ENCODE results near the gene NFIB. TPM values are rescaled to one million over a fixed set of nuclear protein-coding genes. Genes with fewer than 3 reads are reported as not detected.

Gene NFIB
- polyA plus RNA-seq, 1 of the 3 experiments (the other 2 are of a cell fraction), result 9.2 TPM

DNA sequence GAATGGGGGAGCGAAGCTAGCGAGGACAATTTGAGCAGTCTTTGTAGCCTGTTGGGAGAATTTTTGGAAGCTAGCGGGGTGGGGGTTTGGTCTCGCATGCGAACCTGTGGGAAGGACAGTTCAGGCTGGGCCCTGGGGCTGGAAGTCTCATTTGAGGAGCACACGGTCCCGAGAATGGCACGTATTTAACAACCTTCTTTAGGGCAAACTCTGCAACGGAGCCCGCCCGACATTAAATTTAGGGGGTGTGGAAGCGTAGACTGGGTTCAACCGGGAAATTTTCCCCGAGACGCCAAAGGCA, 35.2 kb upstream of the NFIB start:
- no peaks in the 10 kb centered on the region for H3K27me3 ChIP-seq (ENCODE audit: insufficient read depth)
- H3K4me2 ChIP-seq, result no peak overlapping the region
- H2AFZ ChIP-seq (ENCODE audit: low read depth), result no peak overlapping the region
- H3K36me3 ChIP-seq (replicated peaks in 1 of 2; ENCODE audit: control insufficient read depth in 1 of 2, insufficient read depth in 2 of 2, low read length in 1 of 2), result no peaks in the 10 kb centered on the region
- 97% methylated on average over 12 of the region's 15 CpGs for WGBS (ENCODE audit: low lambda C conversion rate)
- no peaks in the 10 kb centered on the region for H3K9me3 ChIP-seq
- H3K4me3 ChIP-seq (ENCODE audit: low read depth in 2 of 2, low read length in 1 of 2), result no peak overlapping the region
- no peak overlapping the region for H3K27ac ChIP-seq (ENCODE audit: low read depth in 2 of 2, low read length in 1 of 2)
- no peaks in the 10 kb centered on the region for H3F3A ChIP-seq (replicated peaks; ENCODE audit: insufficient read depth)
- ChIA-PET CTCF (no interaction called here), POLR2A (no interaction called here)
- H3K9me2 ChIP-seq, result no peaks in the 10 kb centered on the region
- H3K79me2 ChIP-seq (ENCODE audit: insufficient read depth), result no peaks in the 10 kb centered on the region
- H3K9ac ChIP-seq, result no peak overlapping the region
- no peaks in the 10 kb centered on the region for H4K20me1 ChIP-seq (ENCODE audit: insufficient read depth)
- TF ChIP-seq, protein P1, sequence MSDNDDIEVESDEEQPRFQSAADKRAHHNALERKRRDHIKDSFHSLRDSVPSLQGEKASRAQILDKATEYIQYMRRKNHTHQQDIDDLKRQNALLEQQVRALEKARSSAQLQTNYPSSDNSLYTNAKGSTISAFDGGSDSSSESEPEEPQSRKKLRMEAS (IDR thresholded peaks at IDR 0.05; ENCODE audit: low read depth), result no peak
- no peak for TF ChIP-seq SIN3A (IDR thresholded peaks at IDR 0.05; ENCODE audit: borderline replicate concordance, low read depth, low read length)
- no peak for TF ChIP-seq JUND (IDR thresholded peaks at IDR 0.05)
- no peak for TF ChIP-seq GATA2 (CRISPR knock-in tag; IDR thresholded peaks at IDR 0.05)
- TF ChIP-seq TAF1 (IDR thresholded peaks at IDR 0.05; ENCODE audit: borderline replicate concordance, low read depth, low read length), result no peak
- TF ChIP-seq, protein P2, sequence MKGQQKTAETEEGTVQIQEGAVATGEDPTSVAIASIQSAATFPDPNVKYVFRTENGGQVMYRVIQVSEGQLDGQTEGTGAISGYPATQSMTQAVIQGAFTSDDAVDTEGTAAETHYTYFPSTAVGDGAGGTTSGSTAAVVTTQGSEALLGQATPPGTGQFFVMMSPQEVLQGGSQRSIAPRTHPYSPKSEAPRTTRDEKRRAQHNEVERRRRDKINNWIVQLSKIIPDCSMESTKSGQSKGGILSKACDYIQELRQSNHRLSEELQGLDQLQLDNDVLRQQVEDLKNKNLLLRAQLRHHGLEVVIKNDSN (IDR thresholded peaks at IDR 0.05; ENCODE audit: borderline replicate concordance, low read depth), result no peak
- TF ChIP-seq FOSL2 (IDR thresholded peaks at IDR 0.05; ENCODE audit: borderline replicate concordance, low read depth), result no peak
- TF ChIP-seq, protein P3, sequence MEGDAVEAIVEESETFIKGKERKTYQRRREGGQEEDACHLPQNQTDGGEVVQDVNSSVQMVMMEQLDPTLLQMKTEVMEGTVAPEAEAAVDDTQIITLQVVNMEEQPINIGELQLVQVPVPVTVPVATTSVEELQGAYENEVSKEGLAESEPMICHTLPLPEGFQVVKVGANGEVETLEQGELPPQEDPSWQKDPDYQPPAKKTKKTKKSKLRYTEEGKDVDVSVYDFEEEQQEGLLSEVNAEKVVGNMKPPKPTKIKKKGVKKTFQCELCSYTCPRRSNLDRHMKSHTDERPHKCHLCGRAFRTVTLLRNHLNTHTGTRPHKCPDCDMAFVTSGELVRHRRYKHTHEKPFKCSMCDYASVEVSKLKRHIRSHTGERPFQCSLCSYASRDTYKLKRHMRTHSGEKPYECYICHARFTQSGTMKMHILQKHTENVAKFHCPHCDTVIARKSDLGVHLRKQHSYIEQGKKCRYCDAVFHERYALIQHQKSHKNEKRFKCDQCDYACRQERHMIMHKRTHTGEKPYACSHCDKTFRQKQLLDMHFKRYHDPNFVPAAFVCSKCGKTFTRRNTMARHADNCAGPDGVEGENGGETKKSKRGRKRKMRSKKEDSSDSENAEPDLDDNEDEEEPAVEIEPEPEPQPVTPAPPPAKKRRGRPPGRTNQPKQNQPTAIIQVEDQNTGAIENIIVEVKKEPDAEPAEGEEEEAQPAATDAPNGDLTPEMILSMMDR (IDR thresholded peaks at IDR 0.05), result no peak
- TF ChIP-seq, protein P4, sequence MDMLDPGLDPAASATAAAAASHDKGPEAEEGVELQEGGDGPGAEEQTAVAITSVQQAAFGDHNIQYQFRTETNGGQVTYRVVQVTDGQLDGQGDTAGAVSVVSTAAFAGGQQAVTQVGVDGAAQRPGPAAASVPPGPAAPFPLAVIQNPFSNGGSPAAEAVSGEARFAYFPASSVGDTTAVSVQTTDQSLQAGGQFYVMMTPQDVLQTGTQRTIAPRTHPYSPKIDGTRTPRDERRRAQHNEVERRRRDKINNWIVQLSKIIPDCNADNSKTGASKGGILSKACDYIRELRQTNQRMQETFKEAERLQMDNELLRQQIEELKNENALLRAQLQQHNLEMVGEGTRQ (IDR thresholded peaks at IDR 0.05; ENCODE audit: borderline replicate concordance, low read depth, low read length), result no peak
- no peak for TF ChIP-seq EP300 (IDR thresholded peaks at IDR 0.05; ENCODE audit: borderline replicate concordance in 1 of 2, low read depth in 1 of 2, low read length in 1 of 2)
- TF ChIP-seq FOXJ3 (CRISPR knock-in tag; IDR thresholded peaks at IDR 0.05), result no peak
- no peak for TF ChIP-seq TEAD4 (IDR thresholded peaks at IDR 0.05; ENCODE audit: borderline replicate concordance, insufficient read depth)
- no peak for TF ChIP-seq FOXM1 (IDR thresholded peaks at IDR 0.05; ENCODE audit: low read depth)
- peaks cover 0 to 15% of the 10 kb centered on the region in 2 experiments; a peak in 2 of 4 replicates for H3K4me1 ChIP-seq (ENCODE audit: control insufficient read depth in 1 of 2, insufficient read depth in 2 of 2, low read depth in 1 of 2, low read length in 1 of 2)
- peak; percentile 11 for DNase-seq

Measured in SK-N-SH (cell line).